ENCODE data around the gene USF3.

Gene USF3

DNA sequence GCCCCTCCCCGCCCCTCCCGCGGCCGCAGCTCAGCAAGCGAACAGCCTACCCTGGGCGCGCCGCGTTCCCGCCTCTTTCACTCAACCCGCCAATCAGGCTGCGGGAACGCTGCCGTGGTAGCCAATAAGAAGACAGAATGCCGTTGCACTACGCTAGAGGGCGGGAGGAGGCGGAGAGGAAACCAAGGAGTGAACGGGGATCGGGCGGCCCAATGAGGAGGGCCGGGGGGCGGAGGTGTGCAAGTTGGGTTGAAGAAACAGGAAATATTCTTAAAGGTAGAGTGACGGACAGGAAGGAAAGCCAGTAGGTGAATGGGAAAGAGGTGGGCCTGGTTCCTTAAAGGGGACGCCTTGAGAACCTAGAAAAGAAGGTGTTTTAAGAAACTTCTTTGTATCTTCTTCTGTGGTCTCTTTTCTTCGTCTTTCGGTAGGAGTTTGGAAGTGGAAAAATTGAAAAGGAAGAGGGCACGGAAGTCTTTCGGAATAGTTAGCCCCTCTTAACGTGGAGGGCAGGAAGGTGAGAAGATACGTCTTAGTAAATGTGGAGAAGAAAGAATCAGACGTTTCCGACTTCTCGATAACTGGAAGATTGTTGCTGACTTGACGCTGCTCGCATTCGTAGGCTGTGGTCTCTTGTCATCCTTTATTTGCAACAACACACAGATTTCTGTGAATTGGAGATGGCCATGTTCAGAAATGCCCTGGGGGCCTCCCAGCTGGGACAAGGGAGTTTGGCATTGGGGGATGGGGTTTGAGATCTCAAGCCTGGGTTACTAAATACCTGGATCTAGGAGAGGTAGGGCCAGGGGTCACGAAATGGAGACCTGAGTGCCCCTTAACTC lies 437 bp upstream of the USF3 start:
- DNase-seq, result peak; percentile 97 to 99

DNA sequence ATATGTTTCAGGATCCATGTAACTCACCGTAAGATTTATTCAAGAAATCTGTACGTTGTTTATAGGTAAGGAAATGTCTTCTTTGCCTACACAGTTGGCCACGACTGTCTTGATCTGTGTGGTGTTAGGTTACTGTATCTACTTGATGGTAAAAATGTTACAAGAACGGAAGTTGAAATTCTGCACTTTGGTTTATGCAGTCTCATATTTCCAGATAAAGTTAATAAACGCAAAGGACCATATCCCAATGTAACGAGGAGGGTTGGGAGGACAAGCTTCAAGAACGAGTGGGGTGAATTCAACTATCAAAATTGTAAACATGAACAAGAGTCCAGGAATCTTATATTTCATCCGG lies 1.0 kb downstream of the USF3 start:
- DNase-seq, result no peak

DNA sequence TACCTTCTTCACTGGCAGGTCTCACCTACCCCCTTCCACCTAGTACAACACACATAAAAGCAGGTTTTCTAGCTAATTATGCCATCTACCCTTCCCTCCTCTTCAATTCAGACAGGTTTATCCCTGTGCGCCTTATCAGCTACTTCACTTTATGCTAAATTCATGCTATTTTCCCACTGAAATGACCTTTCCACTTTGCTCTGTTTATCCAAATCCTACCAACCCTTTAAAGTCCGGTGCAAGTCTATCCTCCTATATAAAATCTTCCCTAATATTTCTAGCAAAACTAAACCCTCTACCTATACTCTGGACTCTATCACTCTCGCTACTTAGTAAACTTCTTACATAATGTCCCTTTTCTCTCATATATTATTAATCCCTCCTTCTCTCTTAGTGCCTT lies 6.0 kb downstream of the USF3 start:
- DNase-seq, result no peak

DNA sequence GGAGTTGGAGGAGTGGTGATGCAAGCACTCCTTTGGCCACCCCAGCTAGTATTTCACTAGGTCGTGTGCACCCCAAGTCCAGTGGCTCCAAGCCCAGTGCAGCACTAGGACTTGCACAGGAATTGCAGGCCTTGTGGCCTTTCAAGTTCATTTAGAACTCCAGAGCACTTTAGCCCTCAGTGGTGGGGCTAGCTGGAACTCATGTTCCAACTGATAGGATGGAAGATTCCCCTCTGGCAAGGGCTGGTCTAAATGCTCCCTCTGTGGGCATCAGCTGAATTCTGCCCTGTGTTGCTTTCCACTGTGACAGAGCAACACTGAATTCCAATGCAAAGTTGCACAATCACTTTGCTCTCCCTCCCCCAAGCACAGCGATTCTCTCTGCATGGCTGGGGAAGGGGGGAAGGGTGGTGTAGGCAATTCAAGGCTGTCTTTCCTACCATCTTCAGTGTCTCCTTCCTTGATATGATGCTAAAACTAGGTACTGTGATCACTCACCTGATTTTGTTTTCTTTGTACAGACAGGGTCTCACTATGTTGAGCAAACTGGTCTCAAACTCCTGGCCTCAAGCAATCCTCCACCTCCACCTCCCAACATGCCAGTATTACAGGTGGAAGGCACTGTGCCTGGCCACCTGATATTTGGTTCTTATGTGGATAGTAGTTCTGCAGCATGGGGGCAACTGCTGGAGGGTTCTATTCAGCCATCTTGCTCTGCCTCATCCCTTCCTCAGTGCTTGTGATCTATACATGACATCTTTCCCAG lies 10.3 kb downstream of the USF3 start:
- DNase-seq, result no peak

DNA sequence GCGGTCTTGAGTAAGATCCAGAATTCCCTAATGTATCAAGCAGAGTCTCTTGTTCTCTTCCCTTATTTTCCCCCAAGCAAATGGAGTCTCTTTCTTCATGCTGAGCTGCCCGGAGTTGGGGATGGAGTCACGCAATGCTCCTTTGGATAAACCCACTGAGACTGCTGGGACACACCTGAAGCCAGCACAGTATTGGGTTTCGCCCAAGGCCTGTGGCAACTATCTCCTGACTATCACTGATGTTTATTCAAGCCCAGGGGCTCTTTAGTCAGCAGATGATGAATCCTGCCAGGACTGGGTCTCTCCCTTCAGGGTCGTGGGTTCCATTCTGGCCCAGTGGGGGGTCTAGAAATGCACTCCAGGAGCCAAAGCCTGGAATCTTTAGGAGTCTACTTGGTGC lies 11.3 kb downstream of the USF3 start:
- no peak for DNase-seq

DNA sequence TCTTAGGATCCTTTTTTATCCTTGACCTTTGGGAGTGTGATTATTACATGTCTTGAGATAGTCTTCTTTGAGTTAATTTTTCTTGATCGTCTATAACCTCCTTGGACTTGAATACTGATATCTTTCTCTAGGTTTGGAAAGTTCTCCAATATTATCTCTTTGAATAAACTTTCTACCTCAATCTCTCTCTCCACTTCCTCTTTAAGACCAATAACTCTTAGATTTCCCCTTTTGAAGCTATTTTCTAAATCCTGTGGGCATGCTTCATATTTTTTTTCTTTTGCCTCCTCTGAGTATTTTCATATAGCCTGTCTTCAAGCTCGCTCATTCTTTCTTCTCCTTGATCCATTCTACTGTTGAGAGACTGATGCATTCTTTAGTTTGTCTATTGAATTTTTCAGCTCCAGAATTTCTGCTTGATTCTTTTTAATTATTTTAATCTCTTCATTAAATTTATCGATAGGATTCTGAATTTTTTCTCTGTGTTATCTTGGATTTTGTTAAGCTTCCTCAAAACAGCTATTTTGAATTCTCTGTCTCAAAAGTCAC lies 12.1 kb downstream of the USF3 start:
- DNase-seq, result no peak

DNA sequence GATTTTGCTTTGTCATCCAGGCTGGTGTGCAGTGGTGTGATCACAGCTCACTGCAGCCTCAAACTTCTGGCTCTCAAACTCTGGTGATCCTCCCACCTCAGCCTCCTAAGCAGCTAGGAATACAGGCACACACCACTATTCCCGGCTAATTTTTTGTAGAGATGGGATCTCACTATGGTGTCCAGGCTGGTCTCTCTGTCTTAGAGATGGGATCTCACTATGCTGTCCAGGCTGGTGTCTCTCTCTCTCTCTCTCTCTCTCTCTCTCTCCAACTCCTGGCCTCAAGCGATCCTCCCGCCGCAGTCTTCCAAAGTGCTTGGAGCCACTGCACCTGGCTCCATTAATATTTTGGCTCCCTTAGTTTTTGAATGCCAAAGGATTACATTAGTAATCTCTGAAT lies 17.7 kb downstream of the USF3 start:
- no peak for DNase-seq

DNA sequence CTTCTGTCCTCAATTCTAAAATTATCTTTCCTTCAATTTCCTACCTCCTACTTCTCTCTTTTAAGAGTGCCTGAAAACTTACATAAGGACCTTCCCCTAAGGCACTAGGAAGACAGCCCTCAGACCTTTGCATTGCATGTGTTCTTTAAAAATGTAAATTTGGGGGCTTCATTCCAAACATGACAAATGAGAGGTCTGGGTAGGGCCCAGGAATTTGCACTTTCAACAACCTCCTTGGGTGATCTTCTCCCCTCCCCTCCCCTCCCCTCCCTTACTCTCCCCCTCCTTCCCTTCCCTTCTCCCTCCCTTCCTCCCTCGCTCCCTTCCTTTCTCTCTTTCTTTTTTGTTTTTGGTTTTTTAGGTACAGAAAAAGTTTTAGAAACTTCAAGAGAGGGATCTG lies 18.7 kb downstream of the USF3 start:
- no peak for DNase-seq

DNA sequence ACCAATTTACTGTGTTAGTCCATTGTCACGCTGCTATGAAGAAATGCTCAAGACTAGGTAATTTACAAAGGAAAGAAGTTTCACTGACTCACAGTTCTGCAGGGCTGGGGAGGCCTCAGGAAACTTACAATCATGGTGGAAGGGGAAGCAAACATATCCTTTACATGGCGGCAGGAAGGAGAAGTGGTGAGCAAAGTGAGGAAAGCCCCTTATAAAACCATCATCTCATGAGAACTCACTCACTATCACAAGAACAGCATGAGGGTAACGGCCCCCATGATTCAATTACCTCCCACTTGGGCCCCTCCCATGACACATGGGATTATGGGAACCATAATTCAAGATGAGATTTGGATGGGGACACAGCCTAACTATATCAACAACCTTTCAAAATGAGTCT lies 20.2 kb downstream of the USF3 start:
- no peak for DNase-seq

DNA sequence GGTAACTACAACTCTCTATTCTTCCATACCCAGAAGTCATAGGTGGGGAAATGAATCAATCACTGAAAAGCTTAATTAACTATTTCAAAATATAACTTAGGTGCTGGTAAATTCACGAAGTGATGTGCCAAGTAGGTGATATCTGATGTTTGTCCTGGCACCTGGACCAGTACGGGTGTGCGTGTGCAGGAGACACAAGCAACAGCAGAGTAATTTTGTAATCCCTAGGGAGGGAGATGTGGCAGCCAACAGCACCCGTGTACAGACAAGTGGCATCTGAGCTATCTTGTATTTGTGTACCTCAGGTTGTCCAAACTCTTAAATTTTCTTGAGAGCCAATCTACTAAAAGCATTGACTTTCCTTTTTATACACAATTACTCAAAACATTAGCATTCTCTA lies 22.8 kb downstream of the USF3 start:
- no peak for DNase-seq

DNA sequence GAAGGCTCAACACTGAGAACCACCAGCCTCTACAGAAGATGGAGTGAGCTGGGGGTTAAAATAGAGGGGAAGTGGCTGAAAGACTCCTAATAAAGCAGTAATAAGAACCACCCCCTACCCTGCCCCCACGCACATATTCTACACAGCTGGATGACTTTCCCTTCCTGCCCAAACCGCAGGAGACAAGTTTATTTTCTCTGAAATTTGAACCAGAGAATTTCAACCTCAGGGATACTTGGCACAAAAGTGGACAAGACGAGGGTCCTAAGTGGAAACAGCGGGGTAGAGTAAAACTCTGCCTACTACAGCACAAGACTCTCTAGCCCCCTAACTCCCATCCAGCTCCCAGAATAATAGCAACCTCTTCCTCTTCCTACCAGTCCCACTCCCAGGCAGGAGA lies 28.4 kb downstream of the USF3 start:
- DNase-seq, result no peak

DNA sequence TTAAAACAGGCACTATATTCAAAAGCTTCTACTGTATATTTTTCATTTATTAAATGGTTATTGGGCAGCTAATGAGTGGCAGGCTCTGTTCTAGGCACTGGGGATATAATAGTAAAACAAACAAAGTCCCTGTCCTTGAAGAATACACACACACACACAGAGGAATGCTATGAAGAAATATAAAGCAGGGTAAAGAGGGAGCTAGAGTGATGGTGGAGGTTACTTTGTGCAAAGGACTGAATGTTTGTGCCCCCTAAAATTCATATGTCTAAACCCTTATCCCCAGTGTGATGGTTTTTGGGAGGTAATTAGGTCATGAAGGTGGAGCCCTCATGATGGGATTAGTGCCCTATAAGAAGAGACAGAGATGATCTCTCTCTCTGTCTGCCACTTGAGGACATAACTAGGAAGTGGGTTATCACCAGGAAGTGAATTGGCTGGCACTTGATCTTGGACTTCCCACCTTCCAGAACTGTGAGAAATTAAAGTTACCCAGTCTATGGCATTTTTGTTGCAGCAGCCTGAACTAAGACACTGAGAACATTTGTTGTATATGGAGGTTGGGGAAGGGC lies 31.8 kb downstream of the USF3 start:
- no peak for DNase-seq

DNA sequence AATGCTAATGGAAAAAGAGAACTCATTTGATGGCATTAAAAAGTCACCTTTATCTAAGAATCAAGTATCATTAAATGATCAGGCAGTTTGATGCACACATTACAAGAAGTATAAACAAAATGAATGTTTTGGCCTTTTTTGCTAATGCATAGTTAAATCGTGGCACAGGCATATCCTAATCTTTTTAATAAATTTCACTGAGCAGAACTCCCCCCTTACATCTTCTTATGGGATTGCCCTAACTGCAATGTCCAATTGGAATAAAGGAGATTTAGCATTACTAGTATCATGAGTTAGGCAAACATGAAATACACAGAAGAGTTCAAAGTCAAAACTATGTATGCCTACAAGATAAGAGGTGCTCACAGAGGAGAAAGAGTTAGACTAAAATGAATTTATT lies 32.7 kb downstream of the USF3 start:
- DNase-seq, result no peak

DNA sequence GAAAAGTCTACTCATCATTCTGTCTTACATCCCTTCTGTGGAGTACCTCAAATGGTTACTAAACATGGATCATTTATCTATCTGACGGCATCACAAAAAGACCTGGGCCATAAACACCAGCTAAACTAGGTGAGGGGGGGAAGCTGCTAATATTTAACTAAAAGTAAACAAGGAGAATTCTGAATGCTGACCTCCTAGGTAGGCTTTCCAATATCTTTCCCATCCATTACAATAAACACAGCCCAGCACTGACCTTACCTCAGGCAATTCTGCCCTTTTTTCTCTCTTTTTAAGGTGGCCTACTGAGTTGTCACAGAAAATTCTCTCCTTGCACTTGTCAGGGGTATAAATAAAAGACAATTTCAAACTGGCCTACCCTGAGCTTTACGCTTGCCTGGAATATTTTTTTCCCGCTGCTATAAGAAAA lies 33.1 kb downstream of the USF3 start:
- no peak for DNase-seq

DNA sequence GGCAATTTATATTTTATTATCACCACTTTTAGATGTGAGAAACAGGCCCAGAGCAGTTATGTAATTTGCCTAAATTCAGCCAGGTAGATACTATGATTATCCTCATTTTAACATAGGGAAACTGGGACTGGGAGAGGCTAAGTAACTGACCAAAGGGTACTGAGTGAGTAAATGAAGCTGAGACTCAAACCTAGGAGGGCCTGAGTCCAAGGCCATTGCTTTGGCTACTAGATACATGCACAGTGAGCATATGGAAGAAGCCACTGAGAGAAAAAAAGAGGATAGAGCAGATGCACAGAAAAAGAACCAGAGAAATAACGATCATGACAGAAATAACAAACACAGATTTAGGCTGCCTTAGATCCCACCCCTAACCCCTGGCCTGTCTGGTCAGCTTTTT lies 33.6 kb downstream of the USF3 start:
- no peak for DNase-seq

DNA sequence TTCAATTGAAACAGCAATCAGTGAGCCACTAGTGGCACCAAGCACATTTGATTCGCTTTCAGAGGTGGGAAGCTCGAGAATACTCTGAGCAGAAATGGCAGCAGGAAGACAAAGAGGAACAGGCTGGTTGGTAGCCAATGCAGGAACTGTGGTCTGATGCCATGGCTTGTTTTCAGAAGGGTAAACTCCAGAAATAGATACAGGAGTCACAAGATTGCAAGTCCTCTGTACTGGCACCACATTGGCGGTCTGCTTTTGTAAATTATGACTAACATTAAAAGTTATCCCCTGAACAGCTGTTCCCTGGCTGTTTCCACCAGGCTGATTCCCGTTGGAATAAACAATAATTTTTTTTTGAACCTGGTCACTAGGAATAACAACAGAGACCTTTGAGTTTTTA lies 35.5 kb downstream of the USF3 start:
- no peak for DNase-seq

DNA sequence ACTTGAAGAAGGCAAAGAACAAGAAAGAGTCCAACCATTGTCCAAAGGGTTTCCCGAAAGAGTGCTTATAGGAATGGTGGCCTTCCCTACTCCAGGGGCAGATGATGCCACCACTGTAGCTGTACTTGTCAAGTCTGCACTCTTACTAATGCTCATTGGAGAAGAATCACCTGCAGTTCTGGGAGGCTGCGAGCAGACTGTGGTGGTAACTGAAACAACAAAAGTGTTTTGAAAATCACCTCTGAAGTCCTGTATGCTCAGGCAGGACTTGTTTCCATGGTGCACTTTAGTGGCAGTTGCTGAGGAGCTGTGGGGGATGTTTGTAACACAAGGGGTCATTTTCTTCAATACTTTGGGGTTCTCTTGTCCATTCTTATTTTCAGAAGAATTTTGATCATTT lies 36.0 kb downstream of the USF3 start:
- DNase-seq, result no peak

DNA sequence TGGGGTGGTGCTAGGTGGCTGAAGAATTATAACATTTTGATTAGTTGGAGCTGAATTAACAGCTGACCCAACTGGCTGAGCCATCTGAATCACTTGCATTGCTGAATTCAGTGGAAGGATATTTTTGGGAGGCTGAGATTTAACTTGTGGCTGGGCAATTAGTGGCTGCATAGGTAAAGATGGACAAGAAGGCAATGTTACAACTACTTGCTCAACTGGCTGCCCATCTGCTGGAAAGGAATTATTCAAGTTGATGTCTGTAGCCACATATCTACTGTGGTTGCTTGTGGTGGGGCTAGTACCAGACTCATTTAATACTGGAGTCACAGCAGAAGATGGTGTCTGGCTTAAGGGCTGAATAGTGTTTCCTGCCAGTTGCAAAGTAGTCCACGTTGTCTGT lies 36.4 kb downstream of the USF3 start:
- no peak for DNase-seq

DNA sequence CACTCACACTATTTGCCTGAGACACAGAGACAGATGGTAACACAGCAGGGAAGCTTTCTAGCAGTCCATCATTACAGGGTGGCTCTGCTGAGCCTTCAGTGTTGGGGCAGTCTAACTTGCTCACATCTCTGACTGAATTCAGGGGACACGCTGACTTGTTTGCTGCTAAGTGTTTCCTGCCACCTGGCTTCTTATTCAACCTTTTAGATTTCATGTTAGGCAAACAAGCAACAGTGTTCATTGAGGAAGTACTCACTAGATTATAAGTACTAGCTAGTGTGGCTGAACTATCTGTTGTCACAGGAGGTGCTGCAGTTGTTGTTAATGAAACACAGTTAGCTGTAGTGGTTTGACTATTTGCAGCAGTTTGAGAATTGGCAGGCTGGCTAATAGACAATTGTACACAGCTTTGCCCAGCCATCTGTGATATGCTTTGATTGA lies 37.3 kb downstream of the USF3 start:
- no peak for DNase-seq

DNA sequence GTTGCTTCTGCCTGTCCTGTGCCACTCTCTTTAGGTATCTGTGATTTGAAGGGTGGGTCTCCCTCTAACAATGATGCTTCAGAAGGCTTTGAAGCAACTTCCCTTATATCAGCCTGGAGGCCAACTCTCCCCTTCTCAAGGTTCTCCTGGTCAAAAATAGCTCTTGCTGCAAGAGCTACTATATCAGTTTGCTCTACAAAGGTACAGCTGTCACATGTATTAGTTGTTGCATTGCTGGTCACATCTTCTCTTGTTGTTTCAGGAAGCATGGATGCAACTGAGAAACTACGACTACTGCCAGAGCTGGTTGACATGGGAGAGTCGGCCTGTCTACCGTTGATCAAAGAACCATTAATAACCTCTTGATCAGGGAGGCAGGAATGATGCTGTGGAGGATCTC lies 38.3 kb downstream of the USF3 start:
- DNase-seq, result no peak

DNA sequence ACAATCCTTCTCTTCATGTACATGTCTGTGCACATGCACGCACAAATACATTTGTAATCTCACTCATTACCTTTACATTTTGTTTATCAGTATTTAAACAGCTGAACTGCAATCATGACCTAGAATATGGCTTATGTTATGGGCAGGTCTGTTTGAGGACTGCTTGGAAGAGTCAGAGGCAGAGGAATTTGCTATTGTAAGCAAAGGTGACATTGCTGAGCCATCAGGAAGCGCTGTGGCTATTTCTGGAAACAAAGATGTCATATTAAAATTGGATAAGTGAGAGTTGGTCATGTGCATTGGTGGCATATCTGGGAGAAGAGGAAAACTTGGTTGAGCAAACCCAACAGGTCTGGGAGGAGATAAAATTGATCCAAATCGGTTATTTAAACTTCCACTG lies 41.6 kb downstream of the USF3 start:
- DNase-seq, result no peak

DNA sequence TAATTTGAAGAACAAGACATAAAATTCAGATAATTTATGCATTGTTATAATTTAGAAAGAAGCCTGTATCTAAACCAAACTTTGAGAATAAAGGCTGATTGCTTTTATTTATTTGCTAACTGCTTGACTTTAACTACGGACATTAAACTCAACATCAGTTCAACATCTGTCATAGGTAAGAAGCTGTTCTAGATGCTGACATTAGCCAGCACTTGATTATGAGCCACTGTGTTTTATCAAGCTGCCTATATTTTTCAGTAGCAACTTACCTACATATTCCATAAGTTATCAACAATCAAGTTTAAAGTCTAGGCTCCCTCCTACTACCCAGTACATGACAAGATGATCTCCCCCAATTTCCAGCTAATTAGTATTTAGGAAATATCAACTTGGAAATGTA lies 42.1 kb downstream of the USF3 start:
- no peak for DNase-seq

DNA sequence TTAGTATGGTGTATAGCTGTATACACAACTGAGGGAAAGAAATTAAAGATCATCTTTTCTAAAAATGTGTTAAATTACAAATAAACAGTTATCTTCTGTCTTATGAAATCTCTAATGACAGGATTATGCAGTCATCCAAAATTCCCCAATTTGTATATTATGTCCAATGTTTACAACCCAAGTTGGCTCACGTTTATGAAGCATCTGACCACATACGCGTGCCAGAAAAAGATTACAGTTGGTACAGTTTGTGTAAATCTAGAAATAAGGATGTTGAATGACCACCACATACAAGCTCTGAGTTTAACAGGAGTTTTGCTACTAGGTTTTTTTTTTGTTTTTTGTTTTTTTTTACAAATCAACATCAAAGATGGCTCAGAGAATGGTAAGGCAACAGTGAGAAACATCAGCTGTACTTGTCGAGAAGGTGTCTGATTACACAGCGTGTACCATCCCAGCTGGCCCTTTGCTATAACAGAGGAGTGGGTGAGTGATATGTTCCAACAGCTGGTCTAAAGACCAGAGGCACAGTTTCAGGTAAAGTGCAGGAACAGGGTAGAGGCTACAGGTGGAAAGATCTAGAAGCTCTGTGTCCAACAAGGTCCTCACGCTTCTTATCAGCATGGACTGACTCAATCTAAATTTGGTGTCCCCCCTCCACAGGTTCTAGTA lies 47.1 kb downstream of the USF3 start:
- no peak for DNase-seq
